HG03066 (cell line): ENCODE results near the gene THBS3.
"Not testable (repeated sequence)": the region's sequence is repeated elsewhere in the genome, so short reads cannot be mapped to it uniquely, and the experiment has no call there.

Experiments
- ATAC-seq: cut with Tn5 transposase; IDR thresholded peaks from one replicate; pipeline ENCODE4 v1.9.1; 2021; ENCODE audit warnings: low read depth; ENCODE audit not compliant: unreplicated experiment

The THBS3 gene

GRCh38 chr1:155176544-155177071, 31.1 kb downstream of the THBS3 start:
- no peak for ATAC-seq

GRCh38 chr1:155175927-155176371, 31.7 kb downstream of the THBS3 start:
- ATAC-seq: no peak

GRCh38 chr1:155175281-155175926, 32.3 kb downstream of the THBS3 start:
- no peak for ATAC-seq

- ATAC-seq: no peak
Observed at GRCh38 chr1:155174324-155175280, 33.1 kb downstream of the THBS3 start.

GRCh38 chr1:155173478-155174323, 34.0 kb downstream of the THBS3 start, which contains the start of gene TRIM46:
Gene TRIM46 (plus strand): TSS chr1:155173849. CDS start chr1:155173967, 118 bp downstream.
- no peak for ATAC-seq

- ATAC-seq: peak; percentile 67
Observed at GRCh38 chr1:155172732-155173477, 34.8 kb downstream of the THBS3 start, which contains the start of gene KRTCAP2. Gene KRTCAP2 (minus strand): TSS chr1:155173304. CDS start chr1:155173224, 80 bp downstream.

GRCh38 chr1:155171836-155172731, 35.6 kb downstream of the THBS3 start:
- no peak for ATAC-seq

GRCh38 chr1:155170806-155171205, 36.9 kb downstream of the THBS3 start:
- no peak for ATAC-seq

- no peak for ATAC-seq
Observed at GRCh38 chr1:155170101-155170785, 37.5 kb downstream of the THBS3 start.

- no peak for ATAC-seq
Observed at GRCh38 chr1:155169541-155169940, 38.2 kb downstream of the THBS3 start.

GRCh38 chr1:155168456-155169210, 39.1 kb downstream of the THBS3 start:
- no peak for ATAC-seq

GRCh38 chr1:155168105-155168445, 39.6 kb downstream of the THBS3 start:
- ATAC-seq: not testable (repeated sequence)

- no peak for ATAC-seq
Observed at GRCh38 chr1:155167166-155168104, 40.3 kb downstream of the THBS3 start.

- no peak for ATAC-seq
Observed at GRCh38 chr1:155166471-155167165, 41.1 kb downstream of the THBS3 start.

GRCh38 chr1:155166051-155166470, 41.6 kb downstream of the THBS3 start:
- no peak for ATAC-seq

- not testable (repeated sequence) for ATAC-seq
Observed at GRCh38 chr1:155164625-155165024, 43.1 kb downstream of the THBS3 start.
